HG03039 (cell line): Measurements from ENCODE around the gene RPS6KB2.
"Not testable (repeated sequence)": the region's sequence is repeated elsewhere in the genome, so short reads cannot be mapped to it uniquely, and the experiment has no call there.

Experiments used
- ATAC-seq: cut with Tn5 transposase; IDR thresholded peaks from one replicate; pipeline ENCODE4 v1.9.1; 2021; ENCODE audit warnings: mild to moderate bottlenecking, moderate library complexity; ENCODE audit not compliant: unreplicated experiment

RPS6KB2 gene

DNA sequence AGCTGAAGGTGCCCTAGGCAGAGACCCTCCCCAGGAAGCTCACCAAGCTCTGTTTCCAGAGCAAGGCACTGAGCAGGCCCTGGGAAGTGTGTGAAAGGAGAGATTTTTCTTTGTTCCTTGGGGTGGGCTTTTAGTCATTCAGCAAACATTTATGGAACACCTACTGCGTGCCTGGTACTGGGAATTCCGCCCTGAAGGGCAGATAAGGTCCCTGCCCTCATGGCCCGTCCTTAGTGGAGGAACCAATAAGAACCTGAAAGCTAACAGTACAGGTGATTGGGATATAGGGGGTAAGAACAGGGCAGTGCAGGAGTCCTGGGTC is 36.9 kb downstream of the RPS6KB2 start:
- ATAC-seq, result no peak

GRCh38 chr11:67465530-67465929 is 37.2 kb downstream of the RPS6KB2 start:
- not testable (repeated sequence) for ATAC-seq

GRCh38 chr11:67466367-67466766 is 38.1 kb downstream of the RPS6KB2 start:
- ATAC-seq, result no peak

DNA sequence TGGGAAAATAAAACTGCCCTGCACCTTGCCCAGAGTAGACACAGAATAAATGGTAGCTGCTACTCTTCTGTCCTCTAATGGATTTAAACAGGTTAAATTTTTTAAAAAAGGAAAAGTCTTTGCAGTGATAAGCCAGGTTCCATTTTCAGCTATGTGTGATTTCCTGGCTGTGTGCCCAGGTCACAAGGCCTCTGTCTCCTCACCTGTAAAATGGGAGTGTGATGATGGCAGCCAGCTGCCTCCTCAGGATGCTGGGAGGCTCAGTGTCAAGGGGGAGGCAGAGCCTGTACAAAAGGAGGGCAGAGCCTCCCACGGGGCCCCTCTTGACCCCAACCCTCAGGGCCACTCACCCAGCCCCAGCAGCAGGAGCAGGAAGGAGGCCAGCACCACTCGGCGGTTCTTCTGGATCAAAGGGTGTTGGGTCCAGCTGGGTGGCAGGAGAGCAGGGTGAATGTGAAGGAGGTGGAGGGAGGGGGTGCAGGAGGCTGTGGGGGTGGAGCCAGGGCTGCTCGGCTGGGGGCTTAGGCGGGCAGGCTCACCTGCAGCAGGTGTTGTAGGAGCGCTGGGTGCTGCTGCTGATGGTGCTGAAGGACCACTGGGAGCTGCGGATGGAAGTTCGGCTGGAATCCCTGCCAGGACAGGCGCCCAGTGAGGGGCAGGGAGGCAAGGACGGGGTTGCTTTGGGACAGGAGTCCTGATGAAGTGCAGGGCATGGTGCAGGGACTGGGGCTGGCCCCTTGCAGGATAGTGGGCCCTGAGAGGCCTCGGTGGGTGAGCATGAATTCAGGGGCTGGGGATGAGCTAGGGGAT is 38.9 kb downstream of the RPS6KB2 start:
- no peak for ATAC-seq

GRCh38 chr11:67468056-67468455 is 39.8 kb downstream of the RPS6KB2 start:
- ATAC-seq, result no peak

- no peak for ATAC-seq
Measured at GRCh38 chr11:67468456-67468758, 40.1 kb downstream of the RPS6KB2 start.

GRCh38 chr11:67468759-67469507 is 40.6 kb downstream of the RPS6KB2 start, which contains the start of gene TMEM134:
Gene TMEM134 (minus strand): TSS chr11:67469251. CDS start chr11:67469192, 59 bp downstream.
- ATAC-seq, result peak; percentile 62

- no peak for ATAC-seq
Measured at GRCh38 chr11:67469508-67469811, 41.2 kb downstream of the RPS6KB2 start.

GRCh38 chr11:67470337-67471002 is 42.2 kb downstream of the RPS6KB2 start:
- ATAC-seq, result no peak

- no peak for ATAC-seq
Measured at GRCh38 chr11:67472882-67473281, 44.6 kb downstream of the RPS6KB2 start.

DNA sequence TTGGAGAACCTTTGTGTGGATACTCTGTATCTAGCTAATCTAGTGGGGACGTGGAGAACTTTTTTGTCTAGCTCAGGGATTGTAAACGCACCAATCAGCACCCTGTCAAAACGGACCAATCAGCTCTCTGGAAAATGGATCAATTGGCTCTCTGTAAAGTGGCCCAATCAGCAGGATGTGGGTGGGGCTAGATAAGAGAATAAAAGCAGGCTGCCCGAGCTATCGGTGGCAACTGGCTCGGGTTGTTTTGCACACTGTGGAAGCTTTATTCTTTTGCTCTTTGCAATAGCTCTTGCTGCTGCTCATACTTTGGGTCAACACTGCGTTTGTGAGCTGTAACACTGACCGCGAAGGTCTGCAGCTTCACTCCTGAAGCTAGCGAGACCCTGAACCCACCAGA is 48.4 kb downstream of the RPS6KB2 start:
- not testable (repeated sequence) for ATAC-seq

DNA sequence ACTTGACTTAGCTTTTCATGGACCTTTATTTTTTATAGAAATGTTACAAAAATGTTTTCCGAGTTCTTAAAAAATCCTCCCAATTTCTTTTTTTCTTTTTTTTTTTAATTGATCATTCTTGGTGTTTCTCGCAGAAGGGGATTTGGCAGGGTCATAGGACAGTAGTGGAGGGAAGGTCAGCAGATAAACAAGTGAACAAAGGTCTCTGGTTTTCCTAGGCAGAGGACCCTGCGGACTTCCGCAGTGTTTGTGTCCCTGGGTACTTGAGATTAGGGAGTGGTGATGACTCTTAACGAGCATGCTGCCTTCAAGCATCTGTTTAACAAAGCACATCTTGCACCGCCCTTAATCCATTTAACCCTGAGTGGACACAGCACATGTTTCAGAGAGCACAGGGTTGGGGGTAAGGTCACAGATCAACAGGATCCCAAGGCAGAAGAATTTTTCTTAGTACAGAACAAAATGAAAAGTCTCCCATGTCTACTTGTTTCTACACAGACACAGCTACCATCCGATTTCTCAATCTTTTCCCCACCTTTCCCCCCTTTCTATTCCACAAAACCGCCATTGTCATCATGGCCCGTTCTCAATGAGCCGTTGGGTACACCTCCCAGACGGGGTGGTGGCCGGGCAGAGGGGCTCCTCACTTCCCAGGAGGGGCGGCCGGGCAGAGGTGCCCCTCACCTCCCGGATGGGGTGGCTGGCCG is 49.2 kb downstream of the RPS6KB2 start:
- ATAC-seq, result not testable (repeated sequence)

DNA sequence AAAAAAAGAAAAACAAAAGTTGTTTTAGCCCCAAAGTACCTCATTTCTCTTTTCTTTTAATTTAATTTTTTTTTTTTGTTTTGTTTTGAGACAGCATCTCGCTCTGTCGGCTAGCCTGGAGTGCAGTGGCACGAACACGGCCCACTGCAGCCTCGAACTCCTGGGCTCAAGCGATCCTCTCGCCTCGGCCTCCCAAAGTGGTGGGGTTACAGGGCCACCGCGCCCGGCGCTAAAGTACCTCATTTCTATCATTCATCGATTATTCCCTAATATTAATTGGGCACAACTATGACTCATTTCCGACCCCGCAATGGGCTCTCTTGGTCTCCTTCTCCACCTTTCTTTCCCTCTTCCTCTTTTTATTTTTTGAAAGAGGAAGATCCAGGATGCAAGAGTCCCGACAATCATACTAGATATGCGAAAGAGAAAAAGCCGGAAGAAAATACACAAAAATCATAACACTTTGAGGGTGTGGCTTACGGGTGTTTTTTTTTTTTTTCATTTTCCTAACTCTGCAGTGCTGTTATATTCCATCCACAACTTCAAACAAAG is 54.1 kb downstream of the RPS6KB2 start:
- ATAC-seq, result no peak

DNA sequence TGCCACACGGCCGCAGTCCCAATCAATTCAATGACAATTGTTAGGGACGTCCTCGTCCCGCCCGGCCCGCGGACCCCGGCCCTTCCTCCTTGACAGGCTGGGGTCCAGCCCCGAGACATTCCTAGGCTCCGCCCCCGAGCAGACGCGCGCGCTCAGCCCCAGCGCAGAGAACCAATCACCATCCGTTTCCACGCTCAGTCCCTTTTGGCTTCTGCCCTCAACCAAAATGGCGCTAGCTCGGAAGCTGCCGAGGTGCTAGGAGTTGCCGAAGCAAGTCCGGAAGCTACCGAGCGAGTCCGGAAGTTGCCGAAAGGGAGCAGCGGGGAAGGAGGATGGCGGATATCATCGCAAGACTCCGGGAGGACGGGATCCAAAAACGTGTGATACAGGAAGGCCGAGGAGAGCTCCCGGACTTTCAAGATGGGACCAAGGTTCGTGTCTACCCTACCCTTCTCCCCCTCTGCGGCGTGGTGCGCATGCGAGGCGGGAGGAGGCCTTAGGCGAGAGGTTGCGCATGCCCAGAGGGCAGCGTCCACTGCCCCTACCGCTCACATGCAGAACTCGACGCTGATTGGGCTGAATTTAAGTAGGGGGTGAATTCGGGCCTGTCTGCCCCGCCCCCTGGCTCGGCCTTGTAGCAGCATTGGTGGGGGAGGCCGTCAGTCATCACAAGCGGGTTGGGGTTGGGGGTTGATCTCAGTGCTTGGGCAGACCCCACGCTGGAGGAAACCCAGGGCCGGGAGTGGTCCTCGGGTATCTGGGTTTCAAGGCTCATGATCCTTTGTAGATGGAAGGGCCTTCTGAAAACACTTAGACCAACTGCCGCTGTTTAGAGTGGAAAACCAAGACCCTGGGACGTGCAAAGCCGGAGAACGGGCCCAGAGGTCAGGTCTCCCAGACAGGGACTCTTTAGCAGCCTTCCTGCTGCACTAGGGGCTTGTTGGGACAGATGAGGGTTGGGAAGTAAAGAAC is 54.8 kb downstream of the RPS6KB2 start, which contains the start of gene AIP:
Gene AIP (plus strand): TSS at position 200 of the 972 bp plus-strand sequence. CDS start 133 bp downstream, at position 333.
- ATAC-seq, result peak; percentile 53

DNA sequence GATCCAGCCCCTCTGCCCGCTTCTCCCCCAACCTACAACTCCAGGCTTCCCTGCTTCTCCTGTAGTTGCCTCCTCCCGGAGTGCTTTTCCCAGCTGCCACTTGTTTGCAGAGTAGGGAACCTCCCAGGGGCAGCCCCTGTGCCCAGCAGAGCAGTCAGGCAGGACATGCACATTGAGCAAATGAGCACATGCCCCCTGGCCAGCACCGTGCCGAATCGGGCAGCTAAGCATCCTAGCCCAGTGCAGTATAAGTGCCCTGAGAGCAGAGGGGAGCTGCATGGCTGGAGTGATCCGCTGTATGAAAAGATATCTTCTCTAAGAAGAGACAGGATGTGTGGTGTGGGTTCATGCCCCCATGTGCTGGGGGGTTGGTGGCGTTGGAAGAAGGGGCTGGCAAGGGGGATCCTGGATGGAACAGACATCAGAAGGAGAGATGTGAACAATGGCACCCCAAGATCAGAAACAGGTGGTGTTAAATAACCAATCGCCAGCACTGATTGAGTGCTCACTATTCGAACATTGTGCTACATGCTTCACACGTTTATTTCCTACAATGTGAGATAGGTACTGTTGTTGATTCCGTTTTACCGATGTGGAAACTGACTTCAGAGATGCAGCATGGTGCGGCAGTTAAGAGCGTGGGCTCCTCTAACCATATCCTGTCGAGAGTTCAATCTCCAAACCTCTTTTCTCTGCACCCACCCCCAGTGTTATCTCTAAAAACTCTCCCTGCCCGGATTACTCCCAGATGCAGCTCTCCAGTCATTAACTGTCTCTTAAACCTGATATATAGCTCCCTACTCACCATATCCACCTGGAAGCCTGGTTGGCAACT is 55.8 kb downstream of the RPS6KB2 start:
- no peak for ATAC-seq

DNA sequence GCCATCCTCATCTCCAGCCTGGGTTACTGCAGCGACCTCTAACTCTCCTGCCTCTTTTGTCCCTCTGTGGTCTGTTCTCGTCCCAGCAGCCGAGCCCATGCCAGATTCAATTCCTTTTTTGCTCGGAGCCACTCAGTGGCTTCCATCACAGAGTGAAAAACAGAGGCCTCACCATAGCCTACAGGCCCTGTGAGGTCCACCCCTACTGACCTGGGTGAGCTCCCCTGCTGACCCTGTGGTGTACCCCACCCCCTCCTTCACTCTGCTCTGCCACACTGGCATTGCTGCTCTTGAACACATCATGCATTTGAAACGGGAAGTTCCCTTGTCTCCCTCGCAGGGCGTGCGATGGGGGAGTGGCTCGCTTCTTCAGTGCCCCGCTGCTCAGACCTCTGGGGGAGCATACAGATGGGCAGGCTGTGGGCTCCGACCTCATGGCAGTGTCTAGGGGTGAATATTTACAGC is 56.6 kb downstream of the RPS6KB2 start:
- no peak for ATAC-seq
